IPS-NIHi11 (cell line): Measurements from ENCODE around the gene TNFRSF25.
A peak's percentile ranks its signal among the peaks of the same experiment; 100 is the strongest.
"Not testable (repeated sequence)": the region's sequence is repeated elsewhere in the genome, so short reads cannot be mapped to it uniquely, and the experiment has no call there.

Source experiments
- DNase-seq: peaks from one replicate; pipeline ENCODE4 v3.0.0; 2012; ENCODE audit warnings: mixed read lengths, low spot score

Gene TNFRSF25

GRCh38 chr1:6435547-6435946 is 30.4 kb downstream of the TNFRSF25 start:
- no peak for DNase-seq

GRCh38 chr1:6435129-6435528 is 30.8 kb downstream of the TNFRSF25 start:
- DNase-seq, result no peak

- no peak for DNase-seq
These were observed 31.8 kb downstream of the TNFRSF25 start for GRCh38 chr1:6434186-6434585.

- DNase-seq, result not testable (repeated sequence)
These were observed 34.1 kb downstream of the TNFRSF25 start for GRCh38 chr1:6431645-6432579.

GRCh38 chr1:6429660-6430411 is 36.1 kb downstream of the TNFRSF25 start:
- DNase-seq, result not testable (repeated sequence)

GRCh38 chr1:6428453-6428852 is 37.5 kb downstream of the TNFRSF25 start:
- DNase-seq, result not testable (repeated sequence)

GRCh38 chr1:6427441-6428390 is 38.3 kb downstream of the TNFRSF25 start:
- no peak for DNase-seq

GRCh38 chr1:6426972-6427350 is 39.0 kb downstream of the TNFRSF25 start:
- DNase-seq, result no peak

- no peak for DNase-seq
These were observed 39.5 kb downstream of the TNFRSF25 start for GRCh38 chr1:6426277-6426971.

GRCh38 chr1:6425658-6426057 is 40.3 kb downstream of the TNFRSF25 start:
- no peak for DNase-seq

- DNase-seq, result peak; percentile 82
These were observed 41.1 kb downstream of the TNFRSF25 start, which contains the start of gene ESPN for GRCh38 chr1:6424619-6425593. Gene ESPN (plus strand): TSS chr1:6424776. CDS start chr1:6424956, 180 bp downstream.

- peak; percentile 60 for DNase-seq
These were observed 41.9 kb downstream of the TNFRSF25 start for GRCh38 chr1:6424000-6424565.

GRCh38 chr1:6423321-6423999 is 42.5 kb downstream of the TNFRSF25 start:
- DNase-seq, result peak; percentile 89

GRCh38 chr1:6421266-6421665 is 44.7 kb downstream of the TNFRSF25 start:
- DNase-seq, result no peak

- peak; percentile 58 for DNase-seq
These were observed 45.4 kb downstream of the TNFRSF25 start for GRCh38 chr1:6420454-6421042.

GRCh38 chr1:6419804-6420453 is 46.0 kb downstream of the TNFRSF25 start, which contains the start of gene HES2:
Gene HES2 (minus strand): TSS chr1:6419919. CDS start chr1:6419820, 99 bp downstream.
- peak; percentile 78 for DNase-seq

GRCh38 chr1:6419397-6419803 is 46.6 kb downstream of the TNFRSF25 start:
- peak; percentile 74 for DNase-seq
